SU-DHL-6 (cell line): ENCODE data around the gene COG7.

Experiments
- EZH2phosphoT487 ChIP-seq: fragments of 200-600 bp; sonication (generic), shearing (Covaris generic); conservative IDR thresholded peaks from 2 replicates; pipeline ENCODE4 v1.6.1; 2018; ENCODE audit warnings: mild to moderate bottlenecking, antibody characterized with exemption, low read length, moderate library complexity, mixed read lengths
- TF ChIP-seq, protein P1 (sequence below): fragments of 200-600 bp; sonication (generic); IDR thresholded peaks from one replicate; pipeline ENCODE4 v1.5.1; 2017; ENCODE audit warnings: antibody characterized with exemption, mild to moderate bottlenecking, low read length, moderate library complexity; ENCODE audit not compliant: insufficient read depth, poor library complexity, severe bottlenecking

DNA sequence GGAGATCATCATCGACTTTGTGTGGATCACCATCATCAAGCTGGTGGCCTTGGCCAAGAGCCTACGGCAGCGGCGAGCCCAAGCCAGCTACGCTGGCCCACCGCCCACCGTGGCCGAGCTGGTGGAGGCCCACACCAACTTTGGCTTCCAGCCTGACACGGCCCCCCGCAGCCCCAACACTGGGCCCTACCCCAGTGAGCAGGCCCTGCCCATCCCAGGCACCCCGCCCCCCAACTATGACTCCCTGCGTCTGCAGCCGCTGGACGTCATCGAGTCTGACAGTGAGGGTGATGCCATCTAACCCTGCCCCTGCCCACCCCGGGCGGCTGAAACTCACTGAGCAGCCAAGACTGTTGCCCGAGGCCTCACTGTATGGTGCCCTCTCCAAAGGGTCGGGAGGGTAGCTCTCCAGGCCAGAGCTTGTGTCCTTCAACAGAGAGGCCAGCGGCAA, 72.5 kb downstream of the COG7 start:
- TF ChIP-seq, protein P1, sequence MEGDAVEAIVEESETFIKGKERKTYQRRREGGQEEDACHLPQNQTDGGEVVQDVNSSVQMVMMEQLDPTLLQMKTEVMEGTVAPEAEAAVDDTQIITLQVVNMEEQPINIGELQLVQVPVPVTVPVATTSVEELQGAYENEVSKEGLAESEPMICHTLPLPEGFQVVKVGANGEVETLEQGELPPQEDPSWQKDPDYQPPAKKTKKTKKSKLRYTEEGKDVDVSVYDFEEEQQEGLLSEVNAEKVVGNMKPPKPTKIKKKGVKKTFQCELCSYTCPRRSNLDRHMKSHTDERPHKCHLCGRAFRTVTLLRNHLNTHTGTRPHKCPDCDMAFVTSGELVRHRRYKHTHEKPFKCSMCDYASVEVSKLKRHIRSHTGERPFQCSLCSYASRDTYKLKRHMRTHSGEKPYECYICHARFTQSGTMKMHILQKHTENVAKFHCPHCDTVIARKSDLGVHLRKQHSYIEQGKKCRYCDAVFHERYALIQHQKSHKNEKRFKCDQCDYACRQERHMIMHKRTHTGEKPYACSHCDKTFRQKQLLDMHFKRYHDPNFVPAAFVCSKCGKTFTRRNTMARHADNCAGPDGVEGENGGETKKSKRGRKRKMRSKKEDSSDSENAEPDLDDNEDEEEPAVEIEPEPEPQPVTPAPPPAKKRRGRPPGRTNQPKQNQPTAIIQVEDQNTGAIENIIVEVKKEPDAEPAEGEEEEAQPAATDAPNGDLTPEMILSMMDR = no peak
- TF ChIP-seq EZH2phosphoT487 = no peak
